NCI-H2196 (cell line): ENCODE measurements around the gene PTPRO.
A peak's percentile ranks its signal among the peaks of the same experiment; 100 is the strongest.
"Not testable (repeated sequence)": the region's sequence is repeated elsewhere in the genome, so short reads cannot be mapped to it uniquely, and the experiment has no call there.

Source experiments
- DNase-seq: peaks from one replicate; lab custom pipeline; 2025; ENCODE audit not compliant: unreplicated experiment; lab: John Stamatoyannopoulos, UW

PTPRO gene

DNA sequence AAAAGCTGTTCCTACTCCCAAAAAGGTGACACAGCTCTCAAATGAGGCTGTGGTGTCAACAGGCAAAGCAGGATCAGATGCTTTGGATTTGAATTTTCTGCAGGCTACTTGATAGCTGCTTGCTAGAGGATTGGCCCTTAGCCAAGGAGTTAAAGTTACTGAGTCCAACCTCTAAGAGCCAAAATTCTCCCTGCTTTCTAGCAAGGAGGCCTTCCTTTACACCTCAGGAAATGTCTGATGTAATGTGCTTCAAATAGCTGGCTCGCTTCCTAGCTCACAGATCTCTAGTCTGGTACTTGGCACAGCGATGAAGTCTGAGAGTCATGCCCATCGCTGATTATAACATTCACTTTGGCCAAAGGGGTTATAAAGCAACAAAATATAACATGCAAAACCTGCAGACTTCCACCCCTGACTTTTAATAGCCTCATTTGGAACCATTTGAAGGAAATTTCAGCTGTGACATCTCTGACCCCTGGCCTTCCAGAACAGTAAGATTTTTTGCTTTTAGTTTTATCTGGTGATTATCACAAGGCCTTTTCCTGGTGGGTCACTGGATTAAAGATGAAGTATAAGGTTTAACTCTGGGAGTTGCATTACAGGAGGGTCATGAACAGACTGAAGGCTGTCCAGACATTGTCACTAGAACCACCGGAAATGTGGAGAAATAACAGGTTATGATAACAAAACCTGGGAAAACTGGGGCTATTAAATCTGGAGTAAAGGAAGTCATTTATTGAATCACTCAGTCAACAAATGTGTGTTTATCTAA lies 277.1 kb downstream of the PTPRO start:
- peak; percentile 27 for DNase-seq

DNA sequence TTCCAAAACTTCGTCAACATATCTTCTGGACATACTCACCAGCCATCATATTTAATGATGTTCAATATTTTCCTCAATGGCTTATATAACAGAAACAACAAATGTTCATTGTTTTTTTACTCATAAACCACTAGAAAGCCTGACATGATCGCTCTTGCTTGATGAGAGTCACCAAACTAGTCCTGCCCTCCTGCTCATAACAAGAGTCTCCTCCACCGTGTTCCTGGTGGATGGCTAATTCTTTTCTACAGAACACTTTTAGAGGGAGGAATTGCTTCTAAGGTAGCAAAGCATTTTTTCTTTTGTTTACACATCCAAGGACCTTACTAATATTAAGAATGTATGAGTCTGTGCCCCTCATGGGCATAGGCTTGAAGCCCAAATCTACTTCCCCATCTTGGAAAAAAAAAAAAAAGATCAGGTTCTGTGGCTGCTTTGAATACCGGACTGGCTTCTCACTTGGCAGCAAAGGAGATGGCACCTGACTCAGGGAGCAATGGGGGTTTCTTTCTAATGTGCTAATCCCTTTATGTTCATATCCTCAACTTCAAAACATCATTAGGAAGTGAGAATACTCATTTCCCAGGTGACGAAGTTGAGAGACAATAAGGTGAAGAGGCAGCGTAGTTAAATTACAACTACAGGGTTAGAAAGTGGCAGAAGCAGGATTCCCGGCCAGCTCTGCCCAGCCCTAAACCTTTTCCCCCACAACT lies 278.1 kb downstream of the PTPRO start:
- DNase-seq, result no peak

- DNase-seq, result no peak
Observed at GRCh38 chr12:15601210-15601800, 279.0 kb downstream of the PTPRO start.

GRCh38 chr12:15602051-15602672 lies 279.9 kb downstream of the PTPRO start:
- no peak for DNase-seq

DNA sequence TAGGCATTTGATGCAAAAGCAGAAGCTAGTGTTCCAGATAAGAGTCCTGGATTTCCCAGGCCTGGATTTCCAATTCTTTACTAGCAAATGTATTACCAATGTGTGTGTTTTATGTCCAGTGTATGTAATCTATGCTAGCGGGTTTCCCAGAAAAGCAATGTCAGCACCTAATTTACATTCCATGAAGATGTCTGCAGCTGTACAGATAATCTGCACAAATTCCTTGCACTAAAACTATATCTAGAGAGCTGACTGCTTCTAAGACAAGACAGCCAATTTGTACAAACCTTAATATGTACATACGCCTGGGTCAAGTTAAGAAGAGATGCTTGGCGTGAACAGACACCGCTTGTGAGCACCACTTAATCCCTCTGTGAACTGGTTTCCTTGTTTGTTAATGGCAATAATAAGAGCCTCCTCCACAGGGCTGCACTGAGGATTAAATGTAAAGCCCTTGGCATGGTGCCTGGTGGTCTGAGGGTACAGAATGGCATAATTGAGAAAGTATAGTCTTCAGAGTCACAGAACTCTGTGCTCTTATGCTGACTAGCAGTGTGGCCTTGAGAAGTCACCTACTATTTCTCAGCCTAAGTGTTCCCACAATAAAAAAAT lies 281.3 kb downstream of the PTPRO start:
- no peak for DNase-seq

- DNase-seq, result no peak
Observed at GRCh38 chr12:15605881-15606590, 283.7 kb downstream of the PTPRO start.

DNA sequence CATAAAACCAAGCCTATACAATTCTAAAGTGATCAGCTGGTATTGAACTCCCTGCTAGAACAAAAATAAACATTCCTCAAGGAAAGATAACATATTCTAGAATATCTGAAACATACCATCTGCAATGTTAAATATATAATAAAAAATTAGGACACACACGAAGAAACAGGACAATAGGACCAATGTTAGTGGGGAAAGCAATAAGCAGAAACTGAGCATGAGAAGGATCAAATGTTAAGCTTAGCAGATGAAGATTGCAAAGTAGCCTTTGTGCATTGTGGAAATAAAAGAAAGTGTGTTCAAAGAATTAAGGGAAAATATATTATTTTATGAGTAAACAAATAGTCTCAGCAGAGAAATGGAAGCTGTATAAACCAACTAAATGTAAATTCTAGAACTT lies 286.1 kb downstream of the PTPRO start:
- DNase-seq, result no peak

- DNase-seq, result no peak
Observed at GRCh38 chr12:15608941-15609340, 286.6 kb downstream of the PTPRO start.

- DNase-seq, result no peak
Observed at GRCh38 chr12:15613981-15614380, 291.7 kb downstream of the PTPRO start.

DNA sequence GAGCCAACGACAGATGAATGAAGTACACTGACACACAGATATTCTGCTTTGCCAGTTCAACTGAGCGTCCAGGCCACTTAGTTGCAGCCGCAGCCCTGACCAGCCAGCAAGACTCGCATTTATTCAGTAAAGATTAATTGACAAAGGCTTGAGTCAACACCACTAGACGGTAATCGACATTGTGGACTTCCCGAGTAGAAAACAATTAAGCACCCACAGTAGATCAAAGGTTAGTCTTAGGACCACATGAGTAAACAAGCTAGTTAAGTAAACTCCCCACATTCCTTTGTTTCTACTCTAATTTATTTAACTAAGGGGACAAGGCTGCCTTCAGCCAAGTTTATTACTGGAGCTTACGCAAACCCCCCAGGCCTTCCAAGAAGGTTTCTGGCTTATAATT lies 294.2 kb downstream of the PTPRO start:
- DNase-seq, result not testable (repeated sequence)

- no peak for DNase-seq
Observed at GRCh38 chr12:15620741-15621539, 298.6 kb downstream of the PTPRO start.

DNA sequence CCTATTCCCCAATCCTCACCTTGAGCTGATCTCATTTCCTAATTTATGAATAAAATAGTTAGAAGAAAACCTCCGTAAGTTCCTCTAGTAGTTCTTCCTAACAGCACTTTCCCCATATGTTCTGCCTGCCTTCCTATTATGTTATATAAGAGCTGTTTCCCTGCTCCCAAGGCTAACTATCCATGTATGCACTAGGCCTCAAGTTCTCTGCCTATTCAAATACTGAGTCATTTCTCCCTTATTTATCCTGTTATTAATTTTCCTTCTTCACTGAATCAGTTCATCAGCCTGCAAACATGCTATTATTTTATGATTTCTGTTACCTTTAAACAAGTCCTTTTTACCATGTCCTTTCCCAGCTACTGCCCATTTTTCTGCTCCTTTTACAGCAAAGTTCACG lies 302.8 kb downstream of the PTPRO start:
- no peak for DNase-seq

- DNase-seq, result no peak
Observed at GRCh38 chr12:15627995-15628945, 306.0 kb downstream of the PTPRO start.

DNA sequence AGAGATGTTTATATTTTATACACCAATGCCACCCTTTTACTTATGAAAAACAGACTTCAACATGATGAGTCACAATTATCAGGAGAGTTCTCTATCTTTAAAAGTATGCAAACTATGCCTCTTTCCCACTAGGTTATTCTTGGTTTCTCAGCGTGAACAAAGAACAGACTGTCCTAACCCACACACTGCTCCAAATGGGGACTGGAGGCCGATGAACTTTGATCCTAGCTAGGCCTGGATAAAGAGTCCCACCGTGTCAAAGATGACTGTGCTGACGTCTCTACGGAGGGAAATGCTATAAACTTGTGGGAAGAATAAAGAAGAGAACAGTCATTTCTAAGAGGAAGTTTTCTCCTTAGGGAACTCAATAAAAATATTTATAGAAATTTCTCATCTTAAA lies 306.8 kb downstream of the PTPRO start:
- no peak for DNase-seq

- DNase-seq, result no peak
Observed at GRCh38 chr12:15629761-15630160, 307.5 kb downstream of the PTPRO start.

- DNase-seq, result no peak
Observed at GRCh38 chr12:15631007-15631715, 308.9 kb downstream of the PTPRO start.

DNA sequence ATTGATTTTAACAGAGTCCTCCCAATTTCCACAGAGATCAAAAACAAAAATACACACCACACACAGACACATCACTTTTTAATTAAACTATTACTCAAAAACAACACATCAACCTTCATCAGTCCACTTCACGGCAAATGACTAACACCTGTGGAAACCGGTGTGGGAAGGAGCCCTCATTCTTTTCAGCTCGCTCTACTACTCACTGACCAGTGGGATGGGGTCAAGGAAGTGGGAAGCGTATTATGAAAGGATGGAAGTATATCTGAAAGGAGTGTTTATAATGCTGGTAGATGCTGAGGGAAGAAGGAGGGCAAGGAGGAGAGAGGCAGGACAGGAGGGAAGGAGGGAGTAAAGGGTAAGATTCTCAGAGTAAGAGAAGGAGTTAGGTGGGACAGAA lies 310.4 kb downstream of the PTPRO start:
- DNase-seq, result no peak

DNA sequence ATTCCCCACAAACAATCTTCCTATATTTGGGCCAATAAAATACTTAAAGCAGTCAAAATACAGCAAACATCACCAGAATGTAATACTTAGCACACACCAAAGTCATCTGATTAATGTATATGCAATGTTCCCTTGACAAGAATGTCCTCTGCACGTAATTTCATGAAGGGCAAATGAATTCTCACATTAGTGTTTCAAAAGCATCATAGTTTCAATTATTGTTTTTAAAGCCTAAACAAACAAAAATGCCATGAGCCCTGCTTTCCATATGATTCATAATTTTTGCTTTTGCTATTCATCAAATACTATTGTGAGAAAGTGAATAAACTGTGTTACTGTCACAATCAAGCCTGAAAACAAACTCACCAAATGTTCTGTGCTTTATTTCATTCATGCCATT lies 310.9 kb downstream of the PTPRO start:
- DNase-seq, result no peak
